OCI-LY7 (cell line): ENCODE measurements around the gene IRF1. TPM values are rescaled to one million over a fixed set of nuclear protein-coding genes. Genes with fewer than 3 reads are reported as not detected.
A peak's percentile ranks its signal among the peaks of the same experiment; 100 is the strongest.

Source experiments
- BruUV-seq: library from RNA; stranded (reverse); fragments of 400-500 nt; replicated peaks from 2 replicates; lab custom pipeline; 2021; lab: Mats Ljungman, UMichigan
- CTCF ChIA-PET: fragments of 300-600 bp; sonication (Branson Sonifier 250); formaldehyde crosslinking; loops from one replicate; lab custom pipeline; 2022; ENCODE audit warnings: antibody characterized with exemption; ENCODE audit not compliant: unreplicated experiment; lab: Charles Lee
- POLR2A ChIA-PET: fragments of 300-600 bp; sonication (Branson Sonifier 250); formaldehyde crosslinking; loops from one replicate; lab custom pipeline; 2022; ENCODE audit warnings: antibody characterized with exemption; lab: Charles Lee
- DNase-seq: peaks from one replicate; pipeline ENCODE4 v3.0.0-alpha.2; 2015; ENCODE audit warnings: low spot score
- H2AFZ ChIP-seq: fragments of 200-600 bp; sonication (generic), shearing (Covaris generic); 2 replicates; pipeline ENCODE4 v1.6.1; 2014; ENCODE audit warnings: mild to moderate bottlenecking, antibody characterized with exemption, low read length, moderate library complexity
- H3K27ac ChIP-seq: fragments of 200-600 bp; sonication (generic); 2 replicates; pipeline ENCODE4 v1.5.1; 2014; ENCODE audit warnings: mixed run types, low read depth, mild to moderate bottlenecking, moderate library complexity, low read length, inconsistent platforms; ENCODE audit not compliant: poor library complexity, severe bottlenecking
- H3K36me3 ChIP-seq: fragments of 200-600 bp; sonication (generic); 2 replicates; pipeline ENCODE4 v1.6.1; 2014; ENCODE audit warnings: mild to moderate bottlenecking, antibody characterized with exemption, low read length, moderate library complexity, mixed read lengths; ENCODE audit not compliant: insufficient read depth
- H3K4me1 ChIP-seq: fragments of 200-600 bp; sonication (generic); 2 replicates; pipeline ENCODE4 v1.5.1; 2014; ENCODE audit warnings: mild to moderate bottlenecking, low read length; ENCODE audit not compliant: insufficient read depth, poor library complexity, severe bottlenecking
- H3K4me2 ChIP-seq: fragments of 200-600 bp; sonication (generic); 2 replicates; pipeline ENCODE4 v1.6.1; 2014; ENCODE audit warnings: mild to moderate bottlenecking, low read length
- H3K4me3 ChIP-seq: fragments of 200-600 bp; sonication (generic); 2 replicates; pipeline ENCODE4 v1.5.1; 2014; ENCODE audit warnings: mild to moderate bottlenecking, low read depth, low read length; ENCODE audit not compliant: poor library complexity, severe bottlenecking
- H3K79me2 ChIP-seq: fragments of 200-600 bp; sonication (generic); 2 replicates; pipeline ENCODE4 v1.6.1; 2016; ENCODE audit warnings: low read depth, mild to moderate bottlenecking, low read length, moderate library complexity, mixed read lengths; ENCODE audit not compliant: insufficient read depth
- H3K9me2 ChIP-seq: fragments of 200-600 bp; sonication (generic); 2 replicates; pipeline ENCODE4 v1.6.1; 2016; ENCODE audit warnings: mild to moderate bottlenecking, low read length, mixed read lengths; ENCODE audit not compliant: insufficient read depth
- H3K9me3 ChIP-seq: fragments of 200-600 bp; sonication (generic); 2 replicates; pipeline ENCODE4 v1.6.1; 2014; ENCODE audit warnings: mild to moderate bottlenecking, mixed run types, low read length, mixed read lengths
- H4K20me1 ChIP-seq: fragments of 200-600 bp; sonication (generic); 2 replicates; pipeline ENCODE4 v1.6.1; 2014; ENCODE audit warnings: mild to moderate bottlenecking, antibody characterized with exemption, low read length, moderate library complexity, mixed read lengths; ENCODE audit not compliant: insufficient read depth
- EZH2phosphoT487 ChIP-seq: fragments of 200-600 bp; sonication (generic); IDR thresholded peaks from 2 replicates; pipeline ENCODE4 v1.6.1; 2018; ENCODE audit warnings: low read depth, borderline replicate concordance, mild to moderate bottlenecking, mixed run types, antibody characterized with exemption, low read length, moderate library complexity, mixed read lengths
- intact Hi-C: fragments of 100-400 bp; cut with micrococcal nuclease; formaldehyde crosslinking; loops from one replicate; pipeline ENCODE4 v1.10.0; 2022; ENCODE audit not compliant: unreplicated experiment
- total RNA-seq, 2 experiments: library from RNA; depleted of rRNA in 1 of 2; stranded (reverse); fragments of >200 nt in 1 of 2; shearing (Covaris generic) in 1 of 2; gene quantifications; 2 replicates each; pipeline ENCODE4 v1.2.3, GENCODE V29; 2014 to 2022
- TF ChIP-seq, protein P1 (sequence below): fragments of 200-600 bp; sonication (generic); conservative IDR thresholded peaks from 2 replicates; pipeline ENCODE4 v1.5.1; 2014; ENCODE audit warnings: mild to moderate bottlenecking, antibody characterized with exemption, low read length, moderate library complexity, mixed read lengths

Gene IRF1
- total RNA-seq, 2 experiments from 2014 or later = 24.8 to 39.4 TPM

DNA sequence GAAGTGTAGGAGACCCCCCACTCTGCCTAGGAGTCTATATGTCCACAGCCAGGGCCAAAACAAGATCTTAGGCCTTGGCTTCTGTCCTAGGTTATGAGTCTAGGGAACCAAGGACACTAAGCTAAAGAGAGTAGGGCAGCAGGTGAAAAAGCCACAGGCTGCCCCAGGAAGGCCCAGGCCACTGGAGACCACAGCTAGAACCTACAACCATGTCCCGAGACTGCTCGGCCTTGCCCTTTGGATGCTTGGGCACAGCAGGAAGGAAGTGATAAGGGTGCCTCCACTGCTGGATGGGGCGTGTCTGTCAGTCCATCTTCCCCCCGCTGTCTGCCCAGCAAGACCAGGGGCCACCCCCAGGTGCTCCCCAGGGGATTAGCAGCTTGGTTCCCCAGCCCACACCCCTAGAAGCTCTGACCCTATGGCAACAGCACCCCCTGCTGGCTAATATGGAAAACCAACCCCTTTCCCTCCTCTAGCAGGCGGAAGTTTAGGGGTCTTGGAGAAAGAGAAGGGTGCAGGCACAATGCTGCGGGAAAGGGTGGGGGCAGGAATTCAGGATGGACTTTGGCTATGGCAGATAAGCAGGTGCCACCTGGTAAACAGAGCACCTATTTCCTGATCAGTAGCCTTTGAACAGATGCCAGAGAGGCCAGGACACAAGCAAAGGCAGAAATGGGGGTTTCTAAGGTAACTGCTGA lies 10.5 kb upstream of the IRF1 start:
- Histone ChIP-seq H4K20me1 (no peaks in the 10 kb centered on the region), H3K9me3 (no peaks in the 10 kb centered on the region), H2AFZ (peak overlapping the region; percentile 77), H3K4me3 (no peak overlapping the region), H3K4me2 (peak overlapping the region; percentile 44; the same call in 1 of the 2 replicates), H3K27ac (no peak overlapping the region), H3K36me3 (no peaks in the 10 kb centered on the region), H3K4me1 (peaks cover 37% of the 10 kb centered on the region), H3K9me2 (no peaks in the 10 kb centered on the region), H3K79me2 (no peaks in the 10 kb centered on the region)
- peak; percentile 89 for DNase-seq
- ChIA-PET POLR2A (interaction anchor here (0.5 to 1.7 kb wide), 7 partner anchors 10 to 382 kb away, joined by 3 to 9 read pairs (median 4); partner anchors contain the start of gene IRF1), CTCF (interaction anchor here (0.9 to 4.5 kb wide), 6 partner anchors 9 to 319 kb away, joined by 3 to 38 read pairs (median 4); no protein-coding TSS in a partner anchor)
- TF ChIP-seq, protein P1, sequence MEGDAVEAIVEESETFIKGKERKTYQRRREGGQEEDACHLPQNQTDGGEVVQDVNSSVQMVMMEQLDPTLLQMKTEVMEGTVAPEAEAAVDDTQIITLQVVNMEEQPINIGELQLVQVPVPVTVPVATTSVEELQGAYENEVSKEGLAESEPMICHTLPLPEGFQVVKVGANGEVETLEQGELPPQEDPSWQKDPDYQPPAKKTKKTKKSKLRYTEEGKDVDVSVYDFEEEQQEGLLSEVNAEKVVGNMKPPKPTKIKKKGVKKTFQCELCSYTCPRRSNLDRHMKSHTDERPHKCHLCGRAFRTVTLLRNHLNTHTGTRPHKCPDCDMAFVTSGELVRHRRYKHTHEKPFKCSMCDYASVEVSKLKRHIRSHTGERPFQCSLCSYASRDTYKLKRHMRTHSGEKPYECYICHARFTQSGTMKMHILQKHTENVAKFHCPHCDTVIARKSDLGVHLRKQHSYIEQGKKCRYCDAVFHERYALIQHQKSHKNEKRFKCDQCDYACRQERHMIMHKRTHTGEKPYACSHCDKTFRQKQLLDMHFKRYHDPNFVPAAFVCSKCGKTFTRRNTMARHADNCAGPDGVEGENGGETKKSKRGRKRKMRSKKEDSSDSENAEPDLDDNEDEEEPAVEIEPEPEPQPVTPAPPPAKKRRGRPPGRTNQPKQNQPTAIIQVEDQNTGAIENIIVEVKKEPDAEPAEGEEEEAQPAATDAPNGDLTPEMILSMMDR = peak; percentile 99
- no peak for TF ChIP-seq EZH2phosphoT487
- intact Hi-C loops = loop anchor here (1.0 to 5.0 kb wide), 3 partner anchors 82 to 229 kb away; no protein-coding TSS in a partner anchor
- BruUV-seq = no TSS peak

DNA sequence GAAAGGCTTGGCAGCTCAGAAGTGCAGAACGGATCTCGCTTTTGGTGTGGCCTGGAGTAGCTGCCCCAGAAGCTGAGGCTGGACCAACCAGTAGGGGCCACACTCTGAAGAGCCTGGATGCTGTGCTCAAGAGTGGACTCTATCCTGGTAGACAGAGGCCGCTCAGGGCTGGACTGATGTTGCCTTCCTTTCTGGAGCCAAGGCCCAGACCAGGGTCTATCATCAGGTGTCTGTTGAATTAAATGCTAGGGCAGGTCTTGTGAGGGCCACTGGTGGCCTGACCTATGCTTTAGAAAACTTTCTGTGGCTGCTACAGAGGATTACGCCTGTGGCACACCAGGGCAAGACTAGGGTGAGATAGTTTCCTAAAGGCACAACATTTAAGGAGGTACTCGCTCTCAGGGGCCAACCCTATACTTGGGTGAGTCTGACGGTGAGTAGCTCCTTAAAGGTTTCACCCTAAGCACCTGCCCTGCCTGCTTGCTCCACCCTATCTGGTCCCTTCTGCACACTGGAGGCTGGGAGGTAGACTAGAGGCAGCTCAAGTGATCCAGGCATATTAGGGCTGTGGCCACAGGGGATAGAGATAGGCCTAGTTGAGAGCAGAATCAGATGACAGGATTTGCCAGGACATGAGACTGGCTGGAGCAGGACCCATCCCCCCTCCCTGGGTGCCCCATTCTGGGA lies 9.8 kb upstream of the IRF1 start:
- no peak overlapping the region; the same call in 1 of the 2 replicates for H2AFZ ChIP-seq
- H3K9me3 ChIP-seq = no peaks in the 10 kb centered on the region
- TF ChIP-seq, protein P1 = no peak
- no peak for TF ChIP-seq EZH2phosphoT487
- H3K4me3 ChIP-seq = no peak overlapping the region
- H3K79me2 ChIP-seq = no peaks in the 10 kb centered on the region
- no peaks in the 10 kb centered on the region for H3K9me2 ChIP-seq
- H4K20me1 ChIP-seq = no peaks in the 10 kb centered on the region
- CTCF ChIA-PET = interaction anchor here (0.9 to 4.5 kb wide), 5 partner anchors 10 to 114 kb away, joined by 3 to 38 read pairs (median 4); no protein-coding TSS in a partner anchor
- H3K4me2 ChIP-seq = no peak overlapping the region
- no TSS peak for BruUV-seq
- DNase-seq = no peak
- intact Hi-C loops = loop anchor here (5.0 kb wide), 1 partner anchor 228 kb away; no protein-coding TSS in a partner anchor
- no peaks in the 10 kb centered on the region for H3K36me3 ChIP-seq
- peaks cover 41% of the 10 kb centered on the region for H3K4me1 ChIP-seq
- POLR2A ChIA-PET = interaction anchor here (1.0 to 1.7 kb wide), 7 partner anchors 9 to 383 kb away, joined by 3 to 9 read pairs (median 4); partner anchors contain the start of gene IRF1
- no peak overlapping the region for H3K27ac ChIP-seq
